OCI-LY7 (cell line): ENCODE data around the gene GLT8D2. TPM values are rescaled to one million over a fixed set of nuclear protein-coding genes. Genes with fewer than 3 reads are reported as not detected.

ENCODE experiments used
- BruUV-seq: library from RNA; stranded (reverse); fragments of 400-500 nt; replicated peaks from 2 replicates; lab custom pipeline; 2021; lab: Mats Ljungman, UMichigan
- CTCF ChIA-PET: fragments of 300-600 bp; sonication (Branson Sonifier 250); formaldehyde crosslinking; loops from one replicate; lab custom pipeline; 2022; ENCODE audit warnings: antibody characterized with exemption; ENCODE audit not compliant: unreplicated experiment; lab: Charles Lee
- POLR2A ChIA-PET: fragments of 300-600 bp; sonication (Branson Sonifier 250); formaldehyde crosslinking; loops from one replicate; lab custom pipeline; 2022; ENCODE audit warnings: antibody characterized with exemption; lab: Charles Lee
- DNase-seq: peaks from one replicate; pipeline ENCODE4 v3.0.0-alpha.2; 2015; ENCODE audit warnings: low spot score
- H2AFZ ChIP-seq: fragments of 200-600 bp; sonication (generic), shearing (Covaris generic); 2 replicates; pipeline ENCODE4 v1.6.1; 2014; ENCODE audit warnings: mild to moderate bottlenecking, antibody characterized with exemption, low read length, moderate library complexity
- H3K27ac ChIP-seq: fragments of 200-600 bp; sonication (generic); 2 replicates; pipeline ENCODE4 v1.5.1; 2014; ENCODE audit warnings: mixed run types, low read depth, mild to moderate bottlenecking, moderate library complexity, low read length, inconsistent platforms; ENCODE audit not compliant: poor library complexity, severe bottlenecking
- H3K36me3 ChIP-seq: fragments of 200-600 bp; sonication (generic); 2 replicates; pipeline ENCODE4 v1.6.1; 2014; ENCODE audit warnings: mild to moderate bottlenecking, antibody characterized with exemption, low read length, moderate library complexity, mixed read lengths; ENCODE audit not compliant: insufficient read depth
- H3K4me1 ChIP-seq: fragments of 200-600 bp; sonication (generic); 2 replicates; pipeline ENCODE4 v1.5.1; 2014; ENCODE audit warnings: mild to moderate bottlenecking, low read length; ENCODE audit not compliant: insufficient read depth, poor library complexity, severe bottlenecking
- H3K4me2 ChIP-seq: fragments of 200-600 bp; sonication (generic); 2 replicates; pipeline ENCODE4 v1.6.1; 2014; ENCODE audit warnings: mild to moderate bottlenecking, low read length
- H3K4me3 ChIP-seq: fragments of 200-600 bp; sonication (generic); 2 replicates; pipeline ENCODE4 v1.5.1; 2014; ENCODE audit warnings: mild to moderate bottlenecking, low read depth, low read length; ENCODE audit not compliant: poor library complexity, severe bottlenecking
- H3K79me2 ChIP-seq: fragments of 200-600 bp; sonication (generic); 2 replicates; pipeline ENCODE4 v1.6.1; 2016; ENCODE audit warnings: low read depth, mild to moderate bottlenecking, low read length, moderate library complexity, mixed read lengths; ENCODE audit not compliant: insufficient read depth
- H3K9me2 ChIP-seq: fragments of 200-600 bp; sonication (generic); 2 replicates; pipeline ENCODE4 v1.6.1; 2016; ENCODE audit warnings: mild to moderate bottlenecking, low read length, mixed read lengths; ENCODE audit not compliant: insufficient read depth
- H3K9me3 ChIP-seq: fragments of 200-600 bp; sonication (generic); 2 replicates; pipeline ENCODE4 v1.6.1; 2014; ENCODE audit warnings: mild to moderate bottlenecking, mixed run types, low read length, mixed read lengths
- H4K20me1 ChIP-seq: fragments of 200-600 bp; sonication (generic); 2 replicates; pipeline ENCODE4 v1.6.1; 2014; ENCODE audit warnings: mild to moderate bottlenecking, antibody characterized with exemption, low read length, moderate library complexity, mixed read lengths; ENCODE audit not compliant: insufficient read depth
- EZH2phosphoT487 ChIP-seq: fragments of 200-600 bp; sonication (generic); IDR thresholded peaks from 2 replicates; pipeline ENCODE4 v1.6.1; 2018; ENCODE audit warnings: low read depth, borderline replicate concordance, mild to moderate bottlenecking, mixed run types, antibody characterized with exemption, low read length, moderate library complexity, mixed read lengths
- intact Hi-C: fragments of 100-400 bp; cut with micrococcal nuclease; formaldehyde crosslinking; loops from one replicate; pipeline ENCODE4 v1.10.0; 2022; ENCODE audit not compliant: unreplicated experiment
- total RNA-seq, 2 experiments: library from RNA; depleted of rRNA in 1 of 2; stranded (reverse); fragments of >200 nt in 1 of 2; shearing (Covaris generic) in 1 of 2; gene quantifications; 2 replicates each; pipeline ENCODE4 v1.2.3, GENCODE V29; 2014 to 2022
- TF ChIP-seq, protein P1 (sequence below): fragments of 200-600 bp; sonication (generic); conservative IDR thresholded peaks from 2 replicates; pipeline ENCODE4 v1.5.1; 2014; ENCODE audit warnings: mild to moderate bottlenecking, antibody characterized with exemption, low read length, moderate library complexity, mixed read lengths

The GLT8D2 gene
- total RNA-seq, 2 experiments from 2014 or later, result not detected

DNA sequence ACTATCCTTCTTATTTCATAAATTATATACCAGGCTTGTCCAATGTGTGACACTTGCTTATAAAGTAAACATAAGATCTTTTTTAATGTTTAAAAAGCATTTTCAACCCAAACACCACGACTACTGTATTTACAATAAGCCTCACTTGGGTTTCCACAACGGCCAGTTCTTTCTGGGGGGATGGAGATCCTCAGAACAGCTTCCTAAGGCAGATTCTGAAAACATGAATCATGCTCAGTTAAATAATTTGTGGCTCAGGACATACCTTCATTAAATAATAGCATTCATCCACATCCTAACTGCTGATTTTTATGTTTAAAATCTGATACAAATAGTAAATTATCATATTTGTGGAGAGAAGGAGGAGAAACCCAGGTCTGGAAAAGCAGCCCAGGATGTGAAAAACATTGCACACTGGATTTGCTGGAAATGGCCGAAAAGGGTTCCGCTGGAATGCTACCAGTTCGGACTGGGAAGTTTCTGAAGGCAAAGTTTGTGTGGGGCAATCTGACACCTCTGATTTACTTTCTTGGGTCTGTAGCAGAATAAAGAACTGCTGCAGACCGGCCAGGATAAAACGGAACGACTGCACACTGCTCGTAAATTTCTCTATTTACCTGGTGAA is 597 bp downstream of the GLT8D2 start:
- no peak for DNase-seq
- POLR2A ChIA-PET, result no interaction called here
- Histone ChIP-seq H4K20me1 (no peaks in the 10 kb centered on the region), H3K4me1 (no peaks in the 10 kb centered on the region), H3K9me2 (no peaks in the 10 kb centered on the region), H3K27ac (no peak overlapping the region), H3K79me2 (no peaks in the 10 kb centered on the region), H3K4me2 (no peak overlapping the region), H3K9me3 (no peaks in the 10 kb centered on the region), H3K36me3 (no peaks in the 10 kb centered on the region), H2AFZ (no peak overlapping the region), H3K4me3 (no peak overlapping the region)
- TF ChIP-seq, protein P1, sequence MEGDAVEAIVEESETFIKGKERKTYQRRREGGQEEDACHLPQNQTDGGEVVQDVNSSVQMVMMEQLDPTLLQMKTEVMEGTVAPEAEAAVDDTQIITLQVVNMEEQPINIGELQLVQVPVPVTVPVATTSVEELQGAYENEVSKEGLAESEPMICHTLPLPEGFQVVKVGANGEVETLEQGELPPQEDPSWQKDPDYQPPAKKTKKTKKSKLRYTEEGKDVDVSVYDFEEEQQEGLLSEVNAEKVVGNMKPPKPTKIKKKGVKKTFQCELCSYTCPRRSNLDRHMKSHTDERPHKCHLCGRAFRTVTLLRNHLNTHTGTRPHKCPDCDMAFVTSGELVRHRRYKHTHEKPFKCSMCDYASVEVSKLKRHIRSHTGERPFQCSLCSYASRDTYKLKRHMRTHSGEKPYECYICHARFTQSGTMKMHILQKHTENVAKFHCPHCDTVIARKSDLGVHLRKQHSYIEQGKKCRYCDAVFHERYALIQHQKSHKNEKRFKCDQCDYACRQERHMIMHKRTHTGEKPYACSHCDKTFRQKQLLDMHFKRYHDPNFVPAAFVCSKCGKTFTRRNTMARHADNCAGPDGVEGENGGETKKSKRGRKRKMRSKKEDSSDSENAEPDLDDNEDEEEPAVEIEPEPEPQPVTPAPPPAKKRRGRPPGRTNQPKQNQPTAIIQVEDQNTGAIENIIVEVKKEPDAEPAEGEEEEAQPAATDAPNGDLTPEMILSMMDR, result no peak
- TF ChIP-seq EZH2phosphoT487, result no peak
- BruUV-seq, result no TSS peak
- intact Hi-C loops, result no loop called here
- CTCF ChIA-PET, result no interaction called here

DNA sequence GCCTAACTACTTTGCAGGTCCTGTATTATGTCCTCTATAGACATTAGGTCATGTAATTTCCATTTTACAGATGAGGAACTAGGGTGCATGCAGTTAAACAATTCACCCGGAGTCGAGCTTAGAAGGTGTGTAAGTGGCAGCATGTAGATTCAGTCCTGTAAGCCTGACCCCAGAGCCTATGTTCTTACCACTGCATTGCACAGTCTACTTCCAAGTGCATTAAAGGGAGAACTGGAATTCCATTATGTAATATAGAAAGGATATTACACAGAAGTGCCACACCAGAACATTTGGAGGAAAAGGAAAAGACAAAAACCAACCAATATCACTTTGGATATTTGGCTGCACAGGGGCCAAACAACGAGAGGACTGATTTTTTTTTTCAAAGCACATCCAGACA is 1.2 kb downstream of the GLT8D2 start:
- no peak overlapping the region for H3K4me2 ChIP-seq
- no TSS peak for BruUV-seq
- ChIA-PET CTCF (no interaction called here), POLR2A (interaction anchor here (0.6 kb wide), 1 partner anchor 73 kb away, joined by 3 read pairs; no protein-coding TSS in a partner anchor)
- H3K36me3 ChIP-seq, result no peaks in the 10 kb centered on the region
- H3K79me2 ChIP-seq, result no peaks in the 10 kb centered on the region
- H3K4me3 ChIP-seq, result no peak overlapping the region
- H3K27ac ChIP-seq, result no peak overlapping the region
- intact Hi-C loops, result no loop called here
- no peak for DNase-seq
- H3K9me3 ChIP-seq, result no peaks in the 10 kb centered on the region
- H3K9me2 ChIP-seq, result no peaks in the 10 kb centered on the region
- no peaks in the 10 kb centered on the region for H4K20me1 ChIP-seq
- TF ChIP-seq, protein P1, result no peak
- no peak for TF ChIP-seq EZH2phosphoT487
- H2AFZ ChIP-seq, result no peak overlapping the region
- H3K4me1 ChIP-seq, result no peaks in the 10 kb centered on the region

DNA sequence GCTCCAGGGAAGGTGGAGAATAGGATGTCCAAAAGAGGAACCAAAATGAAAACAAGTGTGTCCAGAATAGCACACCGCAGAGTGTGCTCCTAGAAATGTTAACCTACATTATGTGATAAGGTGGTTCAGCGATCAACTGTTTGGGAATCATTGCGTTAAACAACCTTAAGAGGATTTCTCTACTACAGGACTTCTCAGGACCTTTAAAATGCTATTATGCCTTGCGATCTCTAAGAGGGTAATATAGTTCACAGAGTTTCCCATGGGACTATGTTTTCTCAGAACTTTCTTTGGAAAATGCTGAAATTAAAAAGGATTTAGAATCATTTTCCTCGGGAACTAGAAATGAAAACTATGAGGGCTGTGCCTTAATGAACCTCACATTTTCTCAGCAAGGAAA is 1.8 kb downstream of the GLT8D2 start:
- no TSS peak for BruUV-seq
- Histone ChIP-seq H3K79me2 (no peaks in the 10 kb centered on the region), H3K9me3 (no peaks in the 10 kb centered on the region), H4K20me1 (no peaks in the 10 kb centered on the region), H3K4me2 (no peak overlapping the region), H3K9me2 (no peaks in the 10 kb centered on the region), H3K4me3 (no peak overlapping the region), H3K4me1 (no peaks in the 10 kb centered on the region), H3K27ac (no peak overlapping the region), H2AFZ (no peak overlapping the region), H3K36me3 (no peaks in the 10 kb centered on the region)
- CTCF ChIA-PET, result no interaction called here
- no peak for DNase-seq
- intact Hi-C loops, result no loop called here
- TF ChIP-seq, protein P1, result no peak
- TF ChIP-seq EZH2phosphoT487, result no peak
- POLR2A ChIA-PET, result interaction anchor here (0.6 kb wide), 1 partner anchor 73 kb away, joined by 3 read pairs; no protein-coding TSS in a partner anchor
